HepG2 (cell line): ENCODE data around the gene PGK1. TPM values are rescaled to one million over a fixed set of nuclear protein-coding genes. Genes with fewer than 3 reads are reported as not detected.

Experiments used
- ARNT2 ChIP-seq: sonication (generic); formaldehyde crosslinking; IDR thresholded peaks from 2 replicates; pipeline ENCODE4 v1.8.0; 2022; ENCODE audit warnings: mild to moderate bottlenecking, low read depth, missing genetic modification reagents, moderate library complexity
- CAMTA2 ChIP-seq: sonication (generic); formaldehyde crosslinking; IDR thresholded peaks from 2 replicates; pipeline ENCODE4 v1.4.0; 2020; ENCODE audit warnings: mild to moderate bottlenecking, missing genetic modification reagents, borderline replicate concordance
- CREB1 ChIP-seq, 2 experiments: fragments of 450-650 bp in 1 of 2; IDR thresholded peaks; 2 replicates each; pipeline ENCODE4 v1.6.1; 2016 to 2017; ENCODE audit warnings: control low read depth in 1 of 2, mild to moderate bottlenecking in 1 of 2, missing compliant biosample characterization in 1 of 2, missing genetic modification characterization in 1 of 2
- HMG20B ChIP-seq: conservative IDR thresholded peaks from 2 replicates; pipeline ENCODE4 v1.6.1; 2016; ENCODE audit warnings: missing genetic modification reagents, missing compliant biosample characterization
- KDM3A ChIP-seq: IDR thresholded peaks from 2 replicates; pipeline ENCODE4 v1.6.1; 2018; ENCODE audit warnings: low read depth, missing compliant biosample characterization
- MTA3 ChIP-seq: sonication (generic); formaldehyde crosslinking; IDR thresholded peaks from 2 replicates; pipeline ENCODE4 v1.4.0; 2020; ENCODE audit warnings: missing genetic modification reagents
- SMARCC2 ChIP-seq: fragments of 450-650 bp; IDR thresholded peaks from 2 replicates; pipeline ENCODE4 v1.6.1; 2017; ENCODE audit warnings: antibody characterized with exemption, mild to moderate bottlenecking
- TEAD2 ChIP-seq: sonication (generic); formaldehyde crosslinking; IDR thresholded peaks from 2 replicates; pipeline ENCODE4 v1.9.0; 2021; ENCODE audit warnings: missing genetic modification reagents
- ZC3H4 ChIP-seq: sonication (generic); formaldehyde crosslinking; IDR thresholded peaks from 2 replicates; pipeline ENCODE4 v1.4.0; 2020; ENCODE audit warnings: missing genetic modification reagents, borderline replicate concordance
- ZNF234 ChIP-seq: sonication (generic); formaldehyde crosslinking; conservative IDR thresholded peaks from 2 replicates; pipeline ENCODE4 v1.5.1; 2020; ENCODE audit warnings: mild to moderate bottlenecking, missing genetic modification reagents
- ZNF30 ChIP-seq: sonication (generic); formaldehyde crosslinking; IDR thresholded peaks from 2 replicates; pipeline ENCODE4 v1.5.0; 2020; ENCODE audit warnings: mild to moderate bottlenecking, missing genetic modification reagents
- ZNF333 ChIP-seq: sonication (generic); formaldehyde crosslinking; IDR thresholded peaks from 2 replicates; pipeline ENCODE4 v1.4.0; 2020; ENCODE audit warnings: mild to moderate bottlenecking, missing genetic modification reagents, borderline replicate concordance
- ZNF451 ChIP-seq: sonication (generic); formaldehyde crosslinking; IDR thresholded peaks from 2 replicates; pipeline ENCODE4 v1.5.0; 2020; ENCODE audit warnings: mild to moderate bottlenecking, missing genetic modification reagents
- ZNF567 ChIP-seq: sonication (generic); formaldehyde crosslinking; IDR thresholded peaks from 2 replicates; pipeline ENCODE4 v1.8.1; 2023; ENCODE audit warnings: mild to moderate bottlenecking, missing genetic modification reagents, borderline replicate concordance
- ZNF652 ChIP-seq: IDR thresholded peaks from 2 replicates; pipeline ENCODE4 v1.6.1; 2016; ENCODE audit warnings: low read depth, borderline replicate concordance
- ZNF674 ChIP-seq: sonication (generic); formaldehyde crosslinking; IDR thresholded peaks from 2 replicates; pipeline ENCODE4 v1.5.0; 2020; ENCODE audit warnings: low read depth, mild to moderate bottlenecking, missing genetic modification reagents
- ZNF792 ChIP-seq: IDR thresholded peaks from 2 replicates; pipeline ENCODE4 v1.6.1; 2016
- ZNF850 ChIP-seq: sonication (generic); formaldehyde crosslinking; conservative IDR thresholded peaks from 2 replicates; pipeline ENCODE4 v1.9.0; 2021; ENCODE audit warnings: mild to moderate bottlenecking, missing genetic modification reagents
- polyA plus RNA-seq, 8 experiments: library from polyadenylated mRNA; depleted of rRNA in 3 of 8; stranded (reverse) in 7 of 8; unstranded in 1 of 8; fragments of >200 nt; fragmentation: Illumina TruSeq in 4 of 8; extraction: Trizol in 4 of 8; gene quantifications; 2 replicates each; pipeline versions ENCODE4 v1.2.1 to v1.2.3, GENCODE V29; 2011 to 2016; ENCODE audit warnings: low read depth in 4 of 8, missing spikeins in 1 of 8, mixed read lengths in 1 of 8; ENCODE audit not compliant: insufficient read depth in 1 of 8
- total RNA-seq, 5 experiments: library from RNA; depleted of rRNA; stranded (reverse); fragments of >200 nt; fragmentation: Illumina TruSeq; extraction: Trizol; gene quantifications; 2 replicates each; pipeline ENCODE4 v1.2.3, GENCODE V29; 2016; ENCODE audit warnings: low read depth in 1 of 5
- TF ChIP-seq, protein P1 (sequence below): sonication (generic); formaldehyde crosslinking; IDR thresholded peaks from 2 replicates; pipeline ENCODE4 v1.5.0; 2020; ENCODE audit warnings: missing genetic modification reagents
- TF ChIP-seq, protein P2 (sequence below): sonication (generic); formaldehyde crosslinking; IDR thresholded peaks from 2 replicates; pipeline ENCODE4 v1.4.0; 2020; ENCODE audit warnings: missing genetic modification reagents
- TF ChIP-seq, protein P3 (sequence below): sonication (generic); formaldehyde crosslinking; conservative IDR thresholded peaks from 2 replicates; pipeline ENCODE4 v1.8.1; 2023; ENCODE audit warnings: missing genetic modification reagents
- TF ChIP-seq, protein P4 (sequence below): sonication (generic); IDR thresholded peaks from 2 replicates; pipeline ENCODE4 v1.6.1; 2016; ENCODE audit warnings: low read depth, borderline replicate concordance
- TF ChIP-seq, protein P5 (sequence below): sonication (generic); formaldehyde crosslinking; IDR thresholded peaks from 2 replicates; pipeline ENCODE4 v1.5.0; 2020; ENCODE audit warnings: mild to moderate bottlenecking, low read depth, missing genetic modification reagents, borderline replicate concordance
- TF ChIP-seq, protein P6 (sequence below): sonication (generic); formaldehyde crosslinking; conservative IDR thresholded peaks from 2 replicates; pipeline ENCODE4 v1.8.0; 2022; ENCODE audit warnings: missing genetic modification reagents

The PGK1 gene
- total and polyA plus RNA-seq, 2 of the 13 experiments (the other 11 are each of a cell fraction or from before 2014, with no cell fraction given) = 325 to 1,274 TPM

DNA sequence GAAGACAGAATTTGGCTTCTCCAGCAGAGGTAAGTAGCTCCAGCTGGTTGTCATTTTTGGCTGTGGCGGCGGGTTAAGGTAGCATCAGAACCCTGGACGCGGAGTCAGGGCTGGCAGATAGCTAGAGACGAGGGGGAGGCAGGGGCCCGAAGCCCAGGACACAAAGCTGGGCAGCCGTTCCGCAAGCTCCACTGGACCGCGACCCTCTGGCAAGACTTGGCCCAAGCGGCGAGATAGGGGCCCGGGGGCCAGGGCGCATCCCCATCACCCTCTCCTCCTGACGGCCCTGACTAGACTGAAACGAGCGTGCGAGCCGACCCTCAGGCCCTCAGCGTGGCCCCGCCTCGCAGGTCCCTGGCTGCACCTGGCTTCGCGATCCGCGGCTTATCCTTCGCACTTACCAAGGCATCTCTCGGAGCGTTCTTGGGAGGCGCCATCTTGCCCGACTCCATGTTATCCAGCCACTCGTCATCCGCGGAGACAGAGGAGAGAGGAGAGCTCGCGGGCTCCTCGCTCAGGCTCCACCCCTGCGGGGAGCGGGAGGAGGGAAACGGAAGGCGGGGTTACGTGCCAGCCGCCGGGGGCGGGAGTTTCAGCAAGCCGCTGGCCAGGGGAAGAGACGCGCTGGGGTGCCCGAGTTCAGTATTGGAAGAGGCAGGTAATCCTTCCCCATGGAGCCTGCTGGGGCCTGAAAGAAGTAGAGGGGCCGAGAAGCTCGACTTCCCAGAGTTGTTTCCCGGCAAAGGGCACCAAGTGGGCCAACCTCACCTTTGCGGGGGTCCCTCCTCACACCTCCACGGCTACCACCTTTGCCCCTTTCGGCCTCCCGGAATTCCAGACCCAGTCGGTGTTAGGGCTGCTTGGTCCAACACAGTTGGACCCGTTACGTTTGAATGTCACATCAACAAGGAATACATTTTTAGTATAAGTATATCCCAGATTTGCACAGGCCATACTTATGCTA is 35.4 kb downstream of the PGK1 start, which contains the start of gene TAF9B (continued):
- TF ChIP-seq, protein P1, sequence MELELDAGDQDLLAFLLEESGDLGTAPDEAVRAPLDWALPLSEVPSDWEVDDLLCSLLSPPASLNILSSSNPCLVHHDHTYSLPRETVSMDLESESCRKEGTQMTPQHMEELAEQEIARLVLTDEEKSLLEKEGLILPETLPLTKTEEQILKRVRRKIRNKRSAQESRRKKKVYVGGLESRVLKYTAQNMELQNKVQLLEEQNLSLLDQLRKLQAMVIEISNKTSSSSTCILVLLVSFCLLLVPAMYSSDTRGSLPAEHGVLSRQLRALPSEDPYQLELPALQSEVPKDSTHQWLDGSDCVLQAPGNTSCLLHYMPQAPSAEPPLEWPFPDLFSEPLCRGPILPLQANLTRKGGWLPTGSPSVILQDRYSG (CRISPR knock-in tag) = no peak
- TF ChIP-seq, protein P2, sequence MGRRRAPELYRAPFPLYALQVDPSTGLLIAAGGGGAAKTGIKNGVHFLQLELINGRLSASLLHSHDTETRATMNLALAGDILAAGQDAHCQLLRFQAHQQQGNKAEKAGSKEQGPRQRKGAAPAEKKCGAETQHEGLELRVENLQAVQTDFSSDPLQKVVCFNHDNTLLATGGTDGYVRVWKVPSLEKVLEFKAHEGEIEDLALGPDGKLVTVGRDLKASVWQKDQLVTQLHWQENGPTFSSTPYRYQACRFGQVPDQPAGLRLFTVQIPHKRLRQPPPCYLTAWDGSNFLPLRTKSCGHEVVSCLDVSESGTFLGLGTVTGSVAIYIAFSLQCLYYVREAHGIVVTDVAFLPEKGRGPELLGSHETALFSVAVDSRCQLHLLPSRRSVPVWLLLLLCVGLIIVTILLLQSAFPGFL (CRISPR knock-in tag) = no peak
- TF ChIP-seq ZNF567 (CRISPR knock-in tag) (no peak), ZNF451 (CRISPR knock-in tag) (no peak), SMARCC2 (no peak), ZNF850 (CRISPR knock-in tag) (no peak), TEAD2 (CRISPR knock-in tag) (no peak), ZNF234 (CRISPR knock-in tag) (no peak), ARNT2 (CRISPR knock-in tag) (0 out of 2 replicates have a peak, but pooled peaks have one; percentile 46), ZNF652 (CRISPR knock-in tag) (no peak), HMG20B (CRISPR knock-in tag) (no peak), KDM3A (no peak), MTA3 (CRISPR knock-in tag) (no peak), ZNF674 (CRISPR knock-in tag) (no peak), ZNF792 (no peak), ZNF333 (CRISPR knock-in tag) (no peak), CREB1 (IDR thresholded peaks at IDR 0.05) (no peak), CREB1 (CRISPR knock-in tag; IDR thresholded peaks at IDR 0.05) (no peak), ZC3H4 (CRISPR knock-in tag) (no peak), ZNF30 (CRISPR knock-in tag) (no peak), CAMTA2 (no peak)
- TF ChIP-seq, protein P3, sequence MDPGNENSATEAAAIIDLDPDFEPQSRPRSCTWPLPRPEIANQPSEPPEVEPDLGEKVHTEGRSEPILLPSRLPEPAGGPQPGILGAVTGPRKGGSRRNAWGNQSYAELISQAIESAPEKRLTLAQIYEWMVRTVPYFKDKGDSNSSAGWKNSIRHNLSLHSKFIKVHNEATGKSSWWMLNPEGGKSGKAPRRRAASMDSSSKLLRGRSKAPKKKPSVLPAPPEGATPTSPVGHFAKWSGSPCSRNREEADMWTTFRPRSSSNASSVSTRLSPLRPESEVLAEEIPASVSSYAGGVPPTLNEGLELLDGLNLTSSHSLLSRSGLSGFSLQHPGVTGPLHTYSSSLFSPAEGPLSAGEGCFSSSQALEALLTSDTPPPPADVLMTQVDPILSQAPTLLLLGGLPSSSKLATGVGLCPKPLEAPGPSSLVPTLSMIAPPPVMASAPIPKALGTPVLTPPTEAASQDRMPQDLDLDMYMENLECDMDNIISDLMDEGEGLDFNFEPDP (CRISPR knock-in tag) = no peak
- TF ChIP-seq, protein P4, sequence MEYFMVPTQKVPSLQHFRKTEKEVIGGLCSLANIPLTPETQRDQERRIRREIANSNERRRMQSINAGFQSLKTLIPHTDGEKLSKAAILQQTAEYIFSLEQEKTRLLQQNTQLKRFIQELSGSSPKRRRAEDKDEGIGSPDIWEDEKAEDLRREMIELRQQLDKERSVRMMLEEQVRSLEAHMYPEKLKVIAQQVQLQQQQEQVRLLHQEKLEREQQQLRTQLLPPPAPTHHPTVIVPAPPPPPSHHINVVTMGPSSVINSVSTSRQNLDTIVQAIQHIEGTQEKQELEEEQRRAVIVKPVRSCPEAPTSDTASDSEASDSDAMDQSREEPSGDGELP = no peak
- TF ChIP-seq, protein P5, sequence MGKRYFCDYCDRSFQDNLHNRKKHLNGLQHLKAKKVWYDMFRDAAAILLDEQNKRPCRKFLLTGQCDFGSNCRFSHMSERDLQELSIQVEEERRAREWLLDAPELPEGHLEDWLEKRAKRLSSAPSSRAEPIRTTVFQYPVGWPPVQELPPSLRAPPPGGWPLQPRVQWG (CRISPR knock-in tag) = no peak
- TF ChIP-seq, protein P6, sequence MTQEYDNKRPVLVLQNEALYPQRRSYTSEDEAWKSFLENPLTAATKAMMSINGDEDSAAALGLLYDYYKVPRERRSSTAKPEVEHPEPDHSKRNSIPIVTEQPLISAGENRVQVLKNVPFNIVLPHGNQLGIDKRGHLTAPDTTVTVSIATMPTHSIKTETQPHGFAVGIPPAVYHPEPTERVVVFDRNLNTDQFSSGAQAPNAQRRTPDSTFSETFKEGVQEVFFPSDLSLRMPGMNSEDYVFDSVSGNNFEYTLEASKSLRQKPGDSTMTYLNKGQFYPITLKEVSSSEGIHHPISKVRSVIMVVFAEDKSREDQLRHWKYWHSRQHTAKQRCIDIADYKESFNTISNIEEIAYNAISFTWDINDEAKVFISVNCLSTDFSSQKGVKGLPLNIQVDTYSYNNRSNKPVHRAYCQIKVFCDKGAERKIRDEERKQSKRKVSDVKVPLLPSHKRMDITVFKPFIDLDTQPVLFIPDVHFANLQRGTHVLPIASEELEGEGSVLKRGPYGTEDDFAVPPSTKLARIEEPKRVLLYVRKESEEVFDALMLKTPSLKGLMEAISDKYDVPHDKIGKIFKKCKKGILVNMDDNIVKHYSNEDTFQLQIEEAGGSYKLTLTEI (CRISPR knock-in tag) = no peak
